ENCODE measurements around the gene OPCML.
A peak's percentile ranks its signal among the peaks of the same experiment; 100 is the strongest.

Gene OPCML

DNA sequence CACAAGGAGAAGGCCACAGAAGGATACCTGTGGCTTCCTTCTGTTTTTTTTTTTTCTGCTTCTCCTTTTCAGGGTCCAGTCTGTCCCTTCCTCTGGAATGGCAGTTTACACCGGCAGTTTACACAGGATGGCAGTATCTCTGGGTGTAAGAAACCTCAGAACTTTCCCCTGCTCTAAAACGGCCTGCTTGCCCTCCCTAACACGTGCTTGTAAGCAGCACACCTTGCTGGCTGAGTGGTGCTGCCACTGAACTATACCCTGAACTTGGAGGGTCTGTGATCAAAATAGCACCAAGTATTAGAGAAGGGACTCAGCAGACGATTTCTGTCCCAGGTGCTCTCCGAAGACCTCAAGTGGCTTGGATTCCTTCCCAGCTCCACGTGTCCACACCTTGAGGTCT, 904 bp upstream of the OPCML start:
- Mint-ChIP-seq H3K27me3 (ENCODE audit: low read depth, poor library complexity) (peaks cover 66% of the 10 kb centered on the region), H3K4me1 (peaks cover 36% of the 10 kb centered on the region), H3K4me3 (no peak overlapping the region), H3K9me3 (no peaks in the 10 kb centered on the region), H3K27ac (no peak overlapping the region), H3K36me3 (ENCODE audit: low read depth) (no peaks in the 10 kb centered on the region)
- DNase-seq, result no peak
- TF ChIP-seq, protein P1, sequence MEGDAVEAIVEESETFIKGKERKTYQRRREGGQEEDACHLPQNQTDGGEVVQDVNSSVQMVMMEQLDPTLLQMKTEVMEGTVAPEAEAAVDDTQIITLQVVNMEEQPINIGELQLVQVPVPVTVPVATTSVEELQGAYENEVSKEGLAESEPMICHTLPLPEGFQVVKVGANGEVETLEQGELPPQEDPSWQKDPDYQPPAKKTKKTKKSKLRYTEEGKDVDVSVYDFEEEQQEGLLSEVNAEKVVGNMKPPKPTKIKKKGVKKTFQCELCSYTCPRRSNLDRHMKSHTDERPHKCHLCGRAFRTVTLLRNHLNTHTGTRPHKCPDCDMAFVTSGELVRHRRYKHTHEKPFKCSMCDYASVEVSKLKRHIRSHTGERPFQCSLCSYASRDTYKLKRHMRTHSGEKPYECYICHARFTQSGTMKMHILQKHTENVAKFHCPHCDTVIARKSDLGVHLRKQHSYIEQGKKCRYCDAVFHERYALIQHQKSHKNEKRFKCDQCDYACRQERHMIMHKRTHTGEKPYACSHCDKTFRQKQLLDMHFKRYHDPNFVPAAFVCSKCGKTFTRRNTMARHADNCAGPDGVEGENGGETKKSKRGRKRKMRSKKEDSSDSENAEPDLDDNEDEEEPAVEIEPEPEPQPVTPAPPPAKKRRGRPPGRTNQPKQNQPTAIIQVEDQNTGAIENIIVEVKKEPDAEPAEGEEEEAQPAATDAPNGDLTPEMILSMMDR (IDR thresholded peaks at IDR 0.05), result no peak

DNA sequence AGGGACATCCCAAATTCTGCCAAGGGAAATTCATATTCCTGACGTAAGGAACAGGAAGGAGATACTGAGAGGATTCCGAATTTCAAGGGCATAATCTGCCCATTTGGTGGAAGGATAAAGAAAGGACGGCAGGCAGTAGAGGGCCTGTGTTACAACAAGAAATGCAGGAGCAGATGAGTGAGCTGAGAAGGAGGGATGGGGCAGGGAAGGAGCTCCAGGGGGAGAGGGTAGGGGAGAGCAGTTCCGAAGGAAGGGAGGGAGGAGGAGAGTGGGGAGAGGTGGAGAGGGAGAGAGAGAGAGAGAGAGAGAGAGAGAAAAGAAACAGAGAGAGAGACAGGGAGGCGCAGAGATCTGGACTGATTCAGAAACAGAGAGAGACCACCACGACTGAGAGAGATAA, 843 bp downstream of the OPCML start:
- Mint-ChIP-seq H3K4me3 (peak overlapping the region; percentile 82), H3K9me3 (no peaks in the 10 kb centered on the region), H3K27ac (no peak overlapping the region), H3K4me1 (peaks cover 25% of the 10 kb centered on the region), H3K27me3 (ENCODE audit: low read depth, poor library complexity) (peaks cover 78% of the 10 kb centered on the region), H3K36me3 (ENCODE audit: low read depth) (no peaks in the 10 kb centered on the region)
- TF ChIP-seq, protein P1 (IDR thresholded peaks at IDR 0.05), result no peak
- DNase-seq, result no peak

DNA sequence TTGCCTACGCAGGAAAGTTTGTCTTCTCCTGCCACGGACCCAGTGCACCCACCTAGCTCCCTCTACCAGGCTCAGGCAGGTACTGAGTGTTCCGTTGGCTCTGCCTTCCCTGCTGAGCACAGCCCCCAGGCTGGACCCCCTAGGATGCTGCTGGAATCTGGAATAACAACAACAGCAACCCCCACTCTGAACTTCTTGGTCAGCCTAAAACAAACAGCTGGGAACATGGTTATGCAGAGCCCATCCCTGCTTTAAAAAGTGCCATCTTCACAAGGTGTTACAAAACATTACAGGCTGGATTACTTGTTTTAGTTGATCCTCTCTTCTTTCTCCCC, 1.8 kb downstream of the OPCML start:
- peaks cover 25% of the 10 kb centered on the region for H3K4me1 Mint-ChIP-seq
- peaks cover 81% of the 10 kb centered on the region for H3K27me3 Mint-ChIP-seq (ENCODE audit: low read depth, poor library complexity)
- no peak overlapping the region for H3K27ac Mint-ChIP-seq
- H3K4me3 Mint-ChIP-seq, result no peak overlapping the region
- TF ChIP-seq, protein P1 (IDR thresholded peaks at IDR 0.05), result peak; percentile 11
- no peaks in the 10 kb centered on the region for H3K9me3 Mint-ChIP-seq
- DNase-seq, result no peak
- H3K36me3 Mint-ChIP-seq (ENCODE audit: low read depth), result no peaks in the 10 kb centered on the region

DNA sequence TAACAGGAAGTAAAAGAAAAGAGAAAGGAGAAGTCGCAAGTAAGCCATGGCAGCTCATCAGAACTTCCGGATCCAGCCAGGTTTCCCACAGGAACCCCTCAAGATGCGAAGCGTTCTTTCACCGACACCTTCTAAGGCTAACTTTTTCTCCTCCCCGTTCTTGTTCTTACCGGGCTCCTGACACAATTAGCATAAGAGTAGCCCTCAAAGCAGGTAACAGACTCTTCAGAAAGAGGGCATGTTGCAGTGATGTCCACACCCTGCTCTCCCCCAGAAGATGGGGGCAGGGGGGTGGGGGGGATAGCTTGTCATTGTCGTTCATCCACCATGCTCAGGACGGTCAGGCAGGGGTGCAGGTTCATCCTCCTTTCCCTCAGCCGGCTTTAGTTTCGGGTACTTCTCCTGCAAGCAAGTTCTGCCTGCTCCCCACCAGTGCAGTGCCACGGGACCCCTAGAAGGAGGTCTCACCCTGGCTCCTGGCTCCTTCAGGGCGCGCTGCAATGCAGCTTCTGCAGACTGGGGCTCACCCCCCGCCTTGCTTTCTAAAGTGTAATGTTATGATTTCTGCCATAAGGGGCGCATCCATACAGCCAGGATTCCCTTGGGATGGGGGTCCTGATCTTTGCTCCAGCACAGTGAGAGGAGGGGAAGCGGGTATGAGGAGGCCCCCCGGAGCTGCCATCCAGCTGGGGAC, 2.3 kb downstream of the OPCML start:
- DNase-seq, result no peak
- Mint-ChIP-seq H3K36me3 (ENCODE audit: low read depth) (no peaks in the 10 kb centered on the region), H3K27me3 (ENCODE audit: low read depth, poor library complexity) (peaks cover 79% of the 10 kb centered on the region), H3K9me3 (no peaks in the 10 kb centered on the region), H3K4me3 (no peak overlapping the region), H3K4me1 (peaks cover 25% of the 10 kb centered on the region), H3K27ac (no peak overlapping the region)
- TF ChIP-seq, protein P1 (IDR thresholded peaks at IDR 0.05), result no peak

DNA sequence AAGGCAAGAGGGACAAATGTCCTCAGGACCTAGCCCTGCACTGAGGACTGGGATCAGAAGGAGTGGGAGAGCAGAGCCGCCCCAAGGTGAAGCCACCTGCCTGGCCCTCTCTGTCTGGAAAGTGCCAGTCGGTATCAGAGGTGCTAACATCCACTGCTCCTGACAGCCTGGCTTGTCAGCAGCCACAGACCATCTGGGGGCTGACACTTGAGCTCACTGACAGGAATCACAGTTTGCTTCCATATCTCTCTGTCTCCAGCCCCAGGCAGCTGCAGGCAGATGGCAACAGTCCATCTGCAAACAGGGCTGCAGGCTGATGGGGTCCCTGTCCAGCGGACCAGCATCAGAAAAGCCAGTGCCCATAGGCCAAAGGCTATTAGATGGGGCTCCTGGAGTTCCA, 5.5 kb downstream of the OPCML start:
- no peak overlapping the region for H3K4me3 Mint-ChIP-seq
- TF ChIP-seq, protein P1 (IDR thresholded peaks at IDR 0.05), result no peak
- H3K27me3 Mint-ChIP-seq (ENCODE audit: low read depth, poor library complexity), result peaks cover 53% of the 10 kb centered on the region
- no peaks in the 10 kb centered on the region for H3K9me3 Mint-ChIP-seq
- H3K36me3 Mint-ChIP-seq (ENCODE audit: low read depth), result no peaks in the 10 kb centered on the region
- H3K27ac Mint-ChIP-seq, result no peak overlapping the region
- peaks cover 18% of the 10 kb centered on the region for H3K4me1 Mint-ChIP-seq
- no peak for DNase-seq

DNA sequence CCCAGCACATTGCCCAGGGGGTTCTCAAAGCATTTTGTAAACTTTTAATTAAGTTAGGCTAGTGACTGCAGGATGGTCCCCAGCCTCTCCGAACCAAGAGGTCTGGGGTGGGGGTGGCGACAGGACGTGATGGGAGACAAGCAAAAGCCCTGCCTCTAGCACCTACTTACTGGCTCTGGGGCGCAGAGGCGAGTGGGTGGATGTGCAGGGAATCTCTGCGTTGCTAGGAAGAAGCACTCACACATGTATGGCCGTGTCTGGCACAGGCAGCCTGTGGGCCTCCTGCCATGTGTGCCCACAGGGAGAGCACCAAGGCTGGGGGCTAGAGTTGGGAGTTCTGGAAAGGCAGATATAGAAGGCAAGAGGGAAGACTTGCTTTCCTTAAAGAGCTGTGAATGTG, 6.3 kb downstream of the OPCML start:
- TF ChIP-seq, protein P1 (IDR thresholded peaks at IDR 0.05), result no peak
- Mint-ChIP-seq H3K9me3 (no peaks in the 10 kb centered on the region), H3K27me3 (ENCODE audit: low read depth, poor library complexity) (peaks cover 45% of the 10 kb centered on the region), H3K36me3 (ENCODE audit: low read depth) (no peaks in the 10 kb centered on the region), H3K4me3 (no peak overlapping the region), H3K27ac (no peak overlapping the region), H3K4me1 (peaks cover 10% of the 10 kb centered on the region)
- DNase-seq, result no peak

Measured in nephron progenitor cell (in vitro differentiated cells).